Measurements from ENCODE around the gene SRL.

Gene SRL

DNA sequence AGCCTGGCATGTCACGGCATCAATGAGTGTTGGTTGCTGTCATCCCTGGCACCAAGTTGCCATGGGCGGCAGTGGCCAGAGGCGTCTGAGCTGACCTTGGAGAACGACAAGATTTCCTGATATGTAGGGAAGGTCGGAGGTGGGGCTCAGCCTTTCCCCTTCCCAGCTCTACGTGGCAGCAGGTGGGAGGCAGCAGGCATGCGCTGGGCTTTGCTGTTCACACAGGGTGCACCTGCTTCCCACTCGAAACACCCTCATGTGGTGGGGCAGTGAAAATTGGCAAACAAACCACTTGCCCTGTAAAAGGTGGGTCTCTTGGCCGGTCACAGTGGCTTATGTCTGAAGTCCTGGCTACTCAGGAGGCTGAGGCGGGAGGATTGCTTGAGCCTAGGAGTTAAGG, 43.3 kb upstream of the SRL start:
- Histone ChIP-seq H4K20me1 (ENCODE audit: control insufficient read depth, insufficient read depth, low read depth, low read length) (no peaks in the 10 kb centered on the region), H3F3A (ENCODE audit: control insufficient read depth, insufficient read depth) (no peaks in the 10 kb centered on the region), H3K4me2 (ENCODE audit: low read length) (no peak overlapping the region), H3K79me2 (ENCODE audit: control insufficient read depth, low read length) (no peaks in the 10 kb centered on the region), H3K4me3 (ENCODE audit: low read length) (no peak overlapping the region), H3K9me3 (ENCODE audit: control insufficient read depth, insufficient read depth, low read length) (no peaks in the 10 kb centered on the region), H3K27me3 (ENCODE audit: control insufficient read depth, low read length) (no peaks in the 10 kb centered on the region; the same call in 1 of the 2 replicates), H3K9me2 (replicated peaks; ENCODE audit: control insufficient read depth, low read length) (no peaks in the 10 kb centered on the region), H3K27ac (ENCODE audit: low read depth, low read length) (no peak overlapping the region), H3K36me3 (ENCODE audit: control insufficient read depth, low read length) (no peaks in the 10 kb centered on the region), H3K4me1 (ENCODE audit: control insufficient read depth, low read length) (peaks cover 8% of the 10 kb centered on the region)
- TF ChIP-seq, protein P1, sequence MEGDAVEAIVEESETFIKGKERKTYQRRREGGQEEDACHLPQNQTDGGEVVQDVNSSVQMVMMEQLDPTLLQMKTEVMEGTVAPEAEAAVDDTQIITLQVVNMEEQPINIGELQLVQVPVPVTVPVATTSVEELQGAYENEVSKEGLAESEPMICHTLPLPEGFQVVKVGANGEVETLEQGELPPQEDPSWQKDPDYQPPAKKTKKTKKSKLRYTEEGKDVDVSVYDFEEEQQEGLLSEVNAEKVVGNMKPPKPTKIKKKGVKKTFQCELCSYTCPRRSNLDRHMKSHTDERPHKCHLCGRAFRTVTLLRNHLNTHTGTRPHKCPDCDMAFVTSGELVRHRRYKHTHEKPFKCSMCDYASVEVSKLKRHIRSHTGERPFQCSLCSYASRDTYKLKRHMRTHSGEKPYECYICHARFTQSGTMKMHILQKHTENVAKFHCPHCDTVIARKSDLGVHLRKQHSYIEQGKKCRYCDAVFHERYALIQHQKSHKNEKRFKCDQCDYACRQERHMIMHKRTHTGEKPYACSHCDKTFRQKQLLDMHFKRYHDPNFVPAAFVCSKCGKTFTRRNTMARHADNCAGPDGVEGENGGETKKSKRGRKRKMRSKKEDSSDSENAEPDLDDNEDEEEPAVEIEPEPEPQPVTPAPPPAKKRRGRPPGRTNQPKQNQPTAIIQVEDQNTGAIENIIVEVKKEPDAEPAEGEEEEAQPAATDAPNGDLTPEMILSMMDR (IDR thresholded peaks at IDR 0.05; ENCODE audit: low read depth, low read length, poor library complexity, severe bottlenecking): no peak
- TF ChIP-seq EZH2phosphoT487 (IDR thresholded peaks at IDR 0.05; ENCODE audit: borderline replicate concordance, low read length): no peak

DNA sequence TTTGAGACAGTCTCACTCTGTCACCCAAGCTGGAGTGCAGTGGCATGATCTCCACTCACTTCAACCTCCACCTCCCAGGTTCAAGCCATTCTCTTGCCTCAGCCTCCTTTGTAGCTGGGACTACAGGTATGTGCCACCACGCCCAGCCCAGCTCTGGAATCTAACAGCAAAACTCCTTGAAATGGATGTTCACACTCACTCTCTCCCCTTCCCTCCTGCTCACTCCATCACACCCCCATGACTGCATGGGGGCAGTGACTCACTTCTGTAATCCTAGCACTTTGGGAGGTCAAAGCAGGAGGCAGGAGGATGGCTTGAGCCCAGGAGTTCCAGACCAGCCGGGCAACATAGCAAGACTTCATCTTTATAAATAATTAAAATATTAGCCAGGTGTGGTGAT, 42.1 kb upstream of the SRL start:
- no peak overlapping the region for H3K27ac ChIP-seq (ENCODE audit: low read depth, low read length)
- H4K20me1 ChIP-seq (ENCODE audit: control insufficient read depth, insufficient read depth, low read depth, low read length): no peaks in the 10 kb centered on the region
- H3K36me3 ChIP-seq (ENCODE audit: control insufficient read depth, low read length): no peaks in the 10 kb centered on the region
- no peaks in the 10 kb centered on the region; the same call in 1 of the 2 replicates for H3K27me3 ChIP-seq (ENCODE audit: control insufficient read depth, low read length)
- no peaks in the 10 kb centered on the region for H3K9me3 ChIP-seq (ENCODE audit: control insufficient read depth, insufficient read depth, low read length)
- H3K4me2 ChIP-seq (ENCODE audit: low read length): no peak overlapping the region
- H3K4me1 ChIP-seq (ENCODE audit: control insufficient read depth, low read length): peaks cover 8% of the 10 kb centered on the region
- no peaks in the 10 kb centered on the region for H3K9me2 ChIP-seq (replicated peaks; ENCODE audit: control insufficient read depth, low read length)
- H3K79me2 ChIP-seq (ENCODE audit: control insufficient read depth, low read length): no peaks in the 10 kb centered on the region
- no peak overlapping the region for H3K4me3 ChIP-seq (ENCODE audit: low read length)
- H3F3A ChIP-seq (ENCODE audit: control insufficient read depth, insufficient read depth): no peaks in the 10 kb centered on the region
- TF ChIP-seq EZH2phosphoT487 (IDR thresholded peaks at IDR 0.05; ENCODE audit: borderline replicate concordance, low read length): no peak

DNA sequence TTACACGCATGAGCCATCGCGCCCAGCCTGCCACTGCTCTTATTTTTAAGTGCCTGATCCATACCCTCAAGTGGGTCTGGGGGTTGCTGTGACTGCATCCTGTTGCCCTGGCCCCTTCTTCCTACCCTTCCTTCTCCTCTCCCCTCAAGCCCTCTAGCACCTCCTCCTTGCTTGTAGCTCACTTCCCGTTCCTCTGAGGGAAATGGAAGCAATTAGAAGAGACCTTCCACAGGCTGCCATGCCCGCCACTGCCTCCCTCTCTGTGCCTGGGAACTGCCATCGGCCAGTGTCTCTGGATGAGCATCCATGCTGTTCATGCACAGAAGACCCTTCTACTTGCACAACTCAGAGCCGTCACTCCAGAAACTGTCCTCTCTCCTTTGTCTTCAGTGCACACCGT, 41.6 kb upstream of the SRL start:
- no peak for TF ChIP-seq EZH2phosphoT487 (IDR thresholded peaks at IDR 0.05; ENCODE audit: borderline replicate concordance, low read length)
- TF ChIP-seq, protein P1 (IDR thresholded peaks at IDR 0.05; ENCODE audit: low read depth, low read length, poor library complexity, severe bottlenecking): no peak
- H3K9me3 ChIP-seq (ENCODE audit: control insufficient read depth, insufficient read depth, low read length): no peaks in the 10 kb centered on the region
- H4K20me1 ChIP-seq (ENCODE audit: control insufficient read depth, insufficient read depth, low read depth, low read length): no peaks in the 10 kb centered on the region
- H3K9me2 ChIP-seq (replicated peaks; ENCODE audit: control insufficient read depth, low read length): no peaks in the 10 kb centered on the region
- H3K4me3 ChIP-seq (ENCODE audit: low read length): no peak overlapping the region
- no peaks in the 10 kb centered on the region for H3K79me2 ChIP-seq (ENCODE audit: control insufficient read depth, low read length)
- H3K27ac ChIP-seq (ENCODE audit: low read depth, low read length): no peak overlapping the region
- no peaks in the 10 kb centered on the region; the same call in 1 of the 2 replicates for H3K27me3 ChIP-seq (ENCODE audit: control insufficient read depth, low read length)
- H3F3A ChIP-seq (ENCODE audit: control insufficient read depth, insufficient read depth): no peaks in the 10 kb centered on the region
- H3K4me2 ChIP-seq (ENCODE audit: low read length): no peak overlapping the region
- peaks cover 6% of the 10 kb centered on the region for H3K4me1 ChIP-seq (ENCODE audit: control insufficient read depth, low read length)
- no peaks in the 10 kb centered on the region for H3K36me3 ChIP-seq (ENCODE audit: control insufficient read depth, low read length)

DNA sequence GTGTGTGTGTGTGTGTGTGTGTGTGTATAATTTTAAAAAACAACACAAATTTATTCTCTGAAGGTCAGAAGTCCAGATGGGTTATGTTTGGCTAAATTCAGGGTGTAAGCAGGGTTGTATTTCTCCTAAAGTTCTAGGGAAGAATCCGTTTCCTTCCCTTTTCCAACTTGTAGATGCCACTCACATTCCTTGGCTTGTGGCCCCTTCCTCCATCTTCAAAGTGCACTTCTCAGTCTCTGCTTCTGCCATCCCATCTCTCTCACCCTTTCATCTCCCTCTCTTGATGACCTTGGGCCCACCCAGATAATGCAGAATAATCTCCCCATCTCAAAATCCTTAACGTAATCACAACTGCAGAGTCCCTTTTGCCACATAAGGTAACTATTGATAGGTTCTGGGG, 38.7 kb upstream of the SRL start:
- H3K27ac ChIP-seq (ENCODE audit: low read depth, low read length): no peak overlapping the region
- H3K9me3 ChIP-seq (ENCODE audit: control insufficient read depth, insufficient read depth, low read length): no peaks in the 10 kb centered on the region
- TF ChIP-seq EZH2phosphoT487 (IDR thresholded peaks at IDR 0.05; ENCODE audit: borderline replicate concordance, low read length): no peak
- TF ChIP-seq, protein P1 (IDR thresholded peaks at IDR 0.05; ENCODE audit: low read depth, low read length, poor library complexity, severe bottlenecking): no peak
- H4K20me1 ChIP-seq (ENCODE audit: control insufficient read depth, insufficient read depth, low read depth, low read length): no peaks in the 10 kb centered on the region
- no peak overlapping the region for H3K4me2 ChIP-seq (ENCODE audit: low read length)
- no peaks in the 10 kb centered on the region; the same call in 1 of the 2 replicates for H3K27me3 ChIP-seq (ENCODE audit: control insufficient read depth, low read length)
- H3K36me3 ChIP-seq (ENCODE audit: control insufficient read depth, low read length): no peaks in the 10 kb centered on the region
- H3K4me1 ChIP-seq (ENCODE audit: control insufficient read depth, low read length): no peaks in the 10 kb centered on the region
- H3K4me3 ChIP-seq (ENCODE audit: low read length): no peak overlapping the region
- no peaks in the 10 kb centered on the region for H3F3A ChIP-seq (ENCODE audit: control insufficient read depth, insufficient read depth)
- H3K79me2 ChIP-seq (ENCODE audit: control insufficient read depth, low read length): no peaks in the 10 kb centered on the region
- H3K9me2 ChIP-seq (replicated peaks; ENCODE audit: control insufficient read depth, low read length): no peaks in the 10 kb centered on the region

Measured in DOHH2 (cell line).